ENCODE measurements around the gene CARD14.

CARD14 gene

DNA sequence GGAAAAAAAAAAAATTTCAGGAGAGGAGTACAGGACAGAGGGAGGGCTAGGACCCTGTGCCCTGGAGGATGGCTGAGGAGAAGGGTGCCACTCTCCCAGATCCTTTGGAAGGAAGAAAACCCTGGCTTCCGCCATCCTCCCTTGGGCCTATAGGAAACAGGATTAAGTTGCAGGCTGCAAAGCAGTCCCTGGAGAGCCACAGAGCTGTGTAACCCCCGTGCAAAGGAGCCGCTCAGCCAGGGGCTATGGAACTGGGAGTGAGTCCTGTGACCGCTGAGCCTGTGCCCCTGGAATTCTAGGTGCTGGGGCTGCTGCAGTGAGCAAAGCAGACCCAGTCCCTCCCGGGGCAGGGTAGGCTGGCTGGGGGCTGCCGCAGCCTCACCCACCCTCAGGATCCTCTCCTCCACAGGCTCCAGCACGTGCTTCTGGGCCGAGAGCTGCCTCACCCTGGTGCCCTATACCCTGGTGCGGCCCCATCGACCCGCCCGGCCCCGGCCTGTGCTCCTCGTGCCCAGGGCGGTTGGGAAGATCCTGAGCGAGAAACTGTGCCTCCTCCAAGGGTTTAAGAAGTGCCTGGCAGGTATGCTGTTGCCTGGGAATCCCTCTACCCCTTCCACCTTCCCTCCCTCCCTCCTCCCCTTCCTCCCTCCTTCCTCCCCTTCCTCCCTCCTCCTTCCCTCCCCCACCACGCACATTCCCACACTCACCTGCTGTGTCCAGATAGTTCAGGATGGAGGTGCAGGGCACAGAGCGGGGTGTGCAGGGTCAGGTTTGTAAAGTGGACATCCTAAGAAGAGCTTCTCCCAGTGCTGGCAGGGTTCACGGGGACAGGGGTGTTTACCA lies 35.0 kb downstream of the CARD14 start:
- Histone ChIP-seq H3K27me3 (ENCODE audit: control insufficient read depth, insufficient read depth, low read length) (no peaks in the 10 kb centered on the region), H3K27ac (ENCODE audit: low read length) (no peak overlapping the region), H3K4me3 (ENCODE audit: low read length) (no peak overlapping the region), H3K36me3 (ENCODE audit: control insufficient read depth, low read depth, low read length) (no peaks in the 10 kb centered on the region), H3K4me1 (ENCODE audit: control insufficient read depth, low read depth, low read length) (no peaks in the 10 kb centered on the region), H3K9ac (ENCODE audit: low read length) (no peak overlapping the region), H3K9me3 (ENCODE audit: control insufficient read depth, low read depth, low read length) (no peaks in the 10 kb centered on the region)

DNA sequence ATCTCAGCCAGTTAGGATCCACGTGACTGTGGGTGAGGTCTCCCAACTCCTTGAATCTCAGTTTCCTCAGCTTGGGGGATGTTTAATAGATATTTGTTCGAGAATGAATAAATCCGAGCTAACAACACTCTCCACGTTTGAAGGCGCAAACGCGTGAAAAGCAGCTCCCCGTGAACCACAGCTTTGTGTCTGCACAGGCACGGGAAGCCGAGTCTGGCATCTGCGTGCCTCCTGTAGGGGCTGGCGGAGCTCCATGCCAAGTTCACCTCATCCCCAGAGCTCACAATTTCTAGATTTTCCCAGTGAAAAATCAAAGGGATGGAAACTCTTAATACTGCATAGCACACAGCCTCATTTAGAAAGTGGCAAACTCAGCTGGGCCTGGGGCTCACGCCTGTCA lies 36.0 kb downstream of the CARD14 start:
- H3K36me3 ChIP-seq (ENCODE audit: control insufficient read depth, low read depth, low read length), result no peaks in the 10 kb centered on the region
- H3K4me1 ChIP-seq (ENCODE audit: control insufficient read depth, low read depth, low read length), result no peaks in the 10 kb centered on the region
- no peaks in the 10 kb centered on the region for H3K27me3 ChIP-seq (ENCODE audit: control insufficient read depth, insufficient read depth, low read length)
- H3K9me3 ChIP-seq (ENCODE audit: control insufficient read depth, low read depth, low read length), result no peaks in the 10 kb centered on the region
- no peak overlapping the region for H3K27ac ChIP-seq (ENCODE audit: low read length)
- H3K9ac ChIP-seq (ENCODE audit: low read length), result no peak overlapping the region
- H3K4me3 ChIP-seq (ENCODE audit: low read length), result no peak overlapping the region

DNA sequence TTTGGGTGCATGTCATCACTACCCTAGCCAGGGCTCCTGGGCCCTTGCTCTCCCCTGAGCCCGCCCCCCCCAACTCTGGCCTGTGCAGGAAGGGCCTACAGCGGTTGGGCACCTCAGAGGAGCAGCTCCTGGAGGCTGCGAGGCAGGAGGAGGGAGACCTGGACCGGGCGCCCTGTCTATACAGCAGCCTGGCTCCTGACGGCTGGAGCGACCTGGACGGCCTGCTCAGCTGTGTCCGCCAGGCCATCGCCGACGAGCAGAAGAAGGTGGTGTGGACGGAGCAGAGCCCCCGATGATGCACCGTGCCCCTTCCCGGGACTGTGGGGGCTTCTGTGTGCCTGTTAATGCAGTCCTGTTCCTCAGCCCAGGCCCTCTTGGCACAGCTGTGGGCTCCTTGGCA lies 38.2 kb downstream of the CARD14 start:
- Histone ChIP-seq H3K27me3 (ENCODE audit: control insufficient read depth, insufficient read depth, low read length) (no peaks in the 10 kb centered on the region), H3K9me3 (ENCODE audit: control insufficient read depth, low read depth, low read length) (no peaks in the 10 kb centered on the region), H3K36me3 (ENCODE audit: control insufficient read depth, low read depth, low read length) (no peaks in the 10 kb centered on the region), H3K9ac (ENCODE audit: low read length) (no peak overlapping the region), H3K27ac (ENCODE audit: low read length) (no peak overlapping the region), H3K4me3 (ENCODE audit: low read length) (no peak overlapping the region), H3K4me1 (ENCODE audit: control insufficient read depth, low read depth, low read length) (no peaks in the 10 kb centered on the region)

DNA sequence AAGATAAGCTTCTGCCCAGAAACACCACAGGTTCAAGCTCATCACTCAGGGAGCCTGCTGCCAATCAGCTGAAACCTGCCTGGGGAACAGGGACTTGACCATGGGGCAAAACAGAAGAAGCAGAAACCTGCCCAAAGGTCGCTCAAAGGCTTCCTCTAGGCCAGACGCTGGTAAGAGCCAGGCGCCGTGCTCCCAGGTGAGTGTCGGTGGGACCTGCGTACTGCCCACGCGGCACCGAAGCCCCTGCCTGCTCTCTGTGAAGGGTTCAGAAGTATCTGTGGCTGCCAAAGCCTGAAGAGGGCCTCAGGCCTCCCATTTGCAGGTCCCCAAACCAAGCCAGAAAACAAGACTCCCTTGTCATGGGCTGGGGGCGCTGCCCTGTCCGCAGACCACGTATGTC lies 39.9 kb downstream of the CARD14 start:
- Histone ChIP-seq H3K27me3 (ENCODE audit: control insufficient read depth, insufficient read depth, low read length) (no peaks in the 10 kb centered on the region), H3K9me3 (ENCODE audit: control insufficient read depth, low read depth, low read length) (no peaks in the 10 kb centered on the region), H3K36me3 (ENCODE audit: control insufficient read depth, low read depth, low read length) (peaks cover 4% of the 10 kb centered on the region)

DNA sequence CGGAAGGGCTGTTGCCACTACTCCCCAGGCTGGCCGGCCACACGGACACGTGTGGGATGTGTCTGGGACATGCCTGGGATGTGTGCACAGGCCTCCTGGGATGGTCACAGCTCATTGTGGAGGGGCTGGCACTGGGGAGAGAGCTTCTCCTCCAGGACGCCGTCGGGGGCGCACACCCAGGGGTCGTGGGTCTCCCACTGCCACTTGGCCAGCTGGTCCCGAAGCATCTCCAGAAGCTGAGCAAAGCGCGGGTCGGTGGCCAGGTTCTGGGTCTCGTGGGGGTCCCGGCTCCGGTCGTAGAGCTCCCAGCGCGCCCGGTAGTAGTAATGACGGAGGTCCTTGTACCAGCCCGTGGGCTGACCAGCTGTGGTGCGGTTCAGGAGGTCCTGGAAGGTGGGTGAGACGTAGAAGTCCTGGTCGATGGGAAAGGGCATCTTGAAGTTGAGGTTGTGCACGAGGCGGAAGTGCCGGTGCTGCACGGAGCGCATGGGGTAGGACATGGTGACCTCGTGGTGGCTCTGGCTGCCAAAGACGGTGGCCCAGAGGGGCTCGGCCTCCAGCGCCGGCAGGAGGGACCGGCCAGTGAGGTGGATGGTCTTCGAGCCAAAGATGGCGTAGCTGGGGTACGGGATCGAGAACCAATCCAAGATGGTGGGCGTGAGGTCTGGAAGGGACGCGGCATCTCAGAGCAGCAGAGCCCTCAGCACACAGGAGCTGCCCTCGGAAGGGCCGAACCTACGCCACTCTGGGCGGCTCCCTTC lies 40.7 kb downstream of the CARD14 start:
- H3K27me3 ChIP-seq (ENCODE audit: control insufficient read depth, insufficient read depth, low read length), result no peaks in the 10 kb centered on the region
- no peak overlapping the region for H3K9ac ChIP-seq (ENCODE audit: low read length)
- no peak overlapping the region for H3K4me3 ChIP-seq (ENCODE audit: low read length)
- H3K36me3 ChIP-seq (ENCODE audit: control insufficient read depth, low read depth, low read length), result peaks cover 4% of the 10 kb centered on the region
- H3K9me3 ChIP-seq (ENCODE audit: control insufficient read depth, low read depth, low read length), result no peaks in the 10 kb centered on the region
- H3K4me1 ChIP-seq (ENCODE audit: control insufficient read depth, low read depth, low read length), result no peaks in the 10 kb centered on the region
- no peak overlapping the region for H3K27ac ChIP-seq (ENCODE audit: low read length)

More for the DNA sequence above, 39.9 kb downstream of the CARD14 start:
- H3K4me3 ChIP-seq (ENCODE audit: low read length), result no peak overlapping the region
- H3K27ac ChIP-seq (ENCODE audit: low read length), result no peak overlapping the region
- no peak overlapping the region for H3K9ac ChIP-seq (ENCODE audit: low read length)
- H3K4me1 ChIP-seq (ENCODE audit: control insufficient read depth, low read depth, low read length), result no peaks in the 10 kb centered on the region

DNA sequence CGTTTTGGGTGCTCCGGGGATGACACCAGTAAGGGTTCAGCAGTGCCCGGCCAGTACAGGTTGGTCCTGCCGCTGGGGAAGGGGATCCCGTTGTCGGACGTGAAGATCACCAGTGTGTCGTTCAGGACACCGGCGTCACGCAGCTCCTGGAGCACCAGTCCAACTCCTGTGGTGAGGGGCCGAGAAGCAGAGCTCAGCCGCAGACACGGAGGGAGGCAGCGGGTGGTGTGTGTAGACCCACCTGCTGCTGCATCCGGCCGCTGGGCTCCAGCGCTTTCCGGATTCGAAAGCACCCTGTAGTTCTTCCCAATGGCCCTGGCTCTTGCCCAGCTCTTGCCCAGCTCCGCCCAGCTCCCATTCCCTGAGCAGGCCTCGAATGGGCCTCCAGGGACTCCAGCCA lies 42.3 kb downstream of the CARD14 start:
- no peak overlapping the region for H3K4me3 ChIP-seq (ENCODE audit: low read length)
- H3K4me1 ChIP-seq (ENCODE audit: control insufficient read depth, low read depth, low read length), result no peaks in the 10 kb centered on the region
- H3K27me3 ChIP-seq (ENCODE audit: control insufficient read depth, insufficient read depth, low read length), result no peaks in the 10 kb centered on the region
- no peak overlapping the region for H3K9ac ChIP-seq (ENCODE audit: low read length)
- H3K9me3 ChIP-seq (ENCODE audit: control insufficient read depth, low read depth, low read length), result no peaks in the 10 kb centered on the region
- peaks cover 4% of the 10 kb centered on the region for H3K36me3 ChIP-seq (ENCODE audit: control insufficient read depth, low read depth, low read length)
- no peak overlapping the region for H3K27ac ChIP-seq (ENCODE audit: low read length)

DNA sequence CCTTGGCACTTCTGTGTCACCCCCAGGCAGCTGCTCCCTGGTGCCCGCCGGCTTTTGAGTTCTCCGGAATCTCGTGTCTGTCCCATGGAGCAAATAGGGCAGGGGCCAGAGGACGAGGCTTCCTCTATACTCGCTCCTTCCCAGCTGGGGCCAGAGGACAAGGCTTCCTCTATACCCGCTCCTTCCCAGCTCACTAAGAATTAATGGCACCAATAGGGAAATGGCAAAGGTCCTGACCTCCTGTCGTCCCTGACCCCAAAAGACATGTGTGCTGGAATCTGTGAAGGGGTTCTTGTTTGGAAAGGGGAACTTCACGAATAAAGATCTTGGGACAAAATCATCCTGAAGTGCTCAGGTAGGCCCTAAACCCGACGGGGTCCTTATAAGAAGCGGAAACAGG lies 42.7 kb downstream of the CARD14 start:
- no peak overlapping the region for H3K27ac ChIP-seq (ENCODE audit: low read length)
- H3K36me3 ChIP-seq (ENCODE audit: control insufficient read depth, low read depth, low read length), result peaks cover 4% of the 10 kb centered on the region

DNA sequence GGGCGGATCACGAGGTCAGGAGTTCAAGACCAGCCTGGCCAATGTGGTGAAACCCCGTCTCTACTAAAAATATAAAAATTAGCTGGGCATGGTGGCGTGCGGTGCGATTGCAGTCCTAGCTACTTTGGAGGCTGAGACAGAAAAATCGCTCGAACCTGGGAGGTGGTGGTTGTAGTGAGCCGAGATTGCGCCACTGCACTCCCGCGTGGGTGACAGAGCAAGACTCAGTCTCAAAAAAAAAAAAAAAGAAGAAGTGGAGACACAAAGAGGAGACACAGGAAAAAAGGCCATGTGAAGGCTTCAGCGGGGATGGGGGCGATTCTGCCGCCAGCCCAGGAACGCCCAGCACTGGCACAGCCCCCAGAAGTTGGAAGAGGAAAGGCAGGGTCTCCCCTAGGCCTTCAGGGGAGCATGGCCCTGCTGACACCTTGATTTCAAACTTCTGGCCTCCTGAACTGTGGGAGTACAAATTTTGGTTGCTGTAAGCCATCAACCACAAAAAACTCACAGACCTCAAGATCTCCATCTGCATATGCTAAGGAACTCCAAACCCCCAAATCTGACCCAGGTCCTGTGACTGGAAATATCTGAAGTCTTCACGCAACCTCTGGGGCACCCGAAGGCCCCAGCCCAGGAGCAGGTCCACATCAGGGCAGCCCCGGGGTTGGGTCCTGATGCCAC lies 43.3 kb downstream of the CARD14 start:
- Histone ChIP-seq H3K27me3 (ENCODE audit: control insufficient read depth, insufficient read depth, low read length) (no peaks in the 10 kb centered on the region), H3K4me3 (ENCODE audit: low read length) (no peak overlapping the region), H3K4me1 (ENCODE audit: control insufficient read depth, low read depth, low read length) (no peaks in the 10 kb centered on the region), H3K36me3 (ENCODE audit: control insufficient read depth, low read depth, low read length) (peaks cover 4% of the 10 kb centered on the region), H3K9me3 (ENCODE audit: control insufficient read depth, low read depth, low read length) (no peaks in the 10 kb centered on the region), H3K27ac (ENCODE audit: low read length) (no peak overlapping the region), H3K9ac (ENCODE audit: low read length) (no peak overlapping the region)

More for the DNA sequence above, 42.7 kb downstream of the CARD14 start:
- Histone ChIP-seq H3K27me3 (ENCODE audit: control insufficient read depth, insufficient read depth, low read length) (no peaks in the 10 kb centered on the region), H3K4me3 (ENCODE audit: low read length) (no peak overlapping the region), H3K4me1 (ENCODE audit: control insufficient read depth, low read depth, low read length) (no peaks in the 10 kb centered on the region), H3K9ac (ENCODE audit: low read length) (no peak overlapping the region), H3K9me3 (ENCODE audit: control insufficient read depth, low read depth, low read length) (no peaks in the 10 kb centered on the region)

DNA sequence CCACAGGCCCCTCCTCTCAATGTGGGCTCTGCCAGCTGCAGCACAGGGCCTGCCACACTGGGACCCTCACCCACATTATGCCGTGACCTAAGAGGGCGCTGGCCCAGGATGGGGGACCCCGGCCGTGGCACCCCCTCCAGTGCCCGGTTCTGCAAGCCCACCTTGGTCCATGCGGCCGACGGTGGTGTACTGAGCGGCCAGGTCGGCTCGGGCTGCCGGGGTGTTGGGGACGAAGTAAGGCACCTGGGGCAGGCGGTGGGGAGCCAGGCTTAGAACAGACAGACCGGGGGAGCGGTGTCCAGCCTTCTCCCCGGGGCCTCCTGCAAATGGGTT lies 43.8 kb downstream of the CARD14 start:
- Histone ChIP-seq H3K27me3 (ENCODE audit: control insufficient read depth, insufficient read depth, low read length) (no peaks in the 10 kb centered on the region), H3K4me3 (ENCODE audit: low read length) (no peak overlapping the region), H3K27ac (ENCODE audit: low read length) (no peak overlapping the region), H3K36me3 (ENCODE audit: control insufficient read depth, low read depth, low read length) (peaks cover 4% of the 10 kb centered on the region), H3K4me1 (ENCODE audit: control insufficient read depth, low read depth, low read length) (no peaks in the 10 kb centered on the region), H3K9me3 (ENCODE audit: control insufficient read depth, low read depth, low read length) (no peaks in the 10 kb centered on the region), H3K9ac (ENCODE audit: low read length) (no peak overlapping the region)

DNA sequence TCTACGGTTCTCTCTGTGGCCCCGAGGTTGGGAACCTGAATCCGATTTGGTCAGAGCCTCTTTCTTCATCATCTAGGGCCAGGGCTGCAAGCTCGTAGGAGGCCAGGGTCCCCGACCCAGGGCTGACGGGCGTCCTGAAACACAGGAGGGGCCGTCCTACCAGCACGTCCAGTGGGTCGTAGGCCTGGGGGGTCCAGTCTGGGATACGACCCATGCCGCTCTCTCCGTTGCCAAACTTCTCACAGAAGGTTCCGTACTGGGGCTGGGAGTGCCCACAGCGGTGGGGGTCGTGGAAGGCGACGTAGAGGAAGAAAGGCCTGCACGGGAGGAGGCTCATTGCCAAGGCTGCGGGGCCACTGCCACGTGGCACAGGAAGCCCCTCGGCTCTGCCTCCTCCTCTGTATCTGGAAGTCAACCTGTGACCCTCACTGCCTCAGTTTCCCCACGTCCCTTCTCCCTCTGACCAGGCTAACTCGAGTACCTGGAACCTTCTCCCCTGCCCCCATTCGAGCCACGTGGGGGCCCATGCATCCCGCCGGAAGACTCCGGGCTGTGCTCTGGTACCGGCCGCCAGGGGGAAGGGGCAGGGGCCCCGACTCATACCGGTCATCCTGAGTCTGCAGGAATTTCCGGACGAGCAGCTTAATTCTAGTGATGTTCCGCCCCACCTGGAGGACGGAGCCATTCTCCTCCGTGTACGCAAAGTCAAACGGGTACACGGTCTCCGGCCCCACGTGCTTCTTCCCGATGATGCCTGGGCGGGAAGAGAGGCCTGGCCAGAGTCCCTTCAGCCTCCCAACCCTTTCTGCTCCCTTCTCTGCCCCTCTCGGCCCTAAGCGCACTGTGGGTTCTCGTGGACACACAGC lies 44.4 kb downstream of the CARD14 start:
- Histone ChIP-seq H3K4me1 (ENCODE audit: control insufficient read depth, low read depth, low read length) (no peaks in the 10 kb centered on the region), H3K9ac (ENCODE audit: low read length) (no peak overlapping the region), H3K9me3 (ENCODE audit: control insufficient read depth, low read depth, low read length) (no peaks in the 10 kb centered on the region), H3K36me3 (ENCODE audit: control insufficient read depth, low read depth, low read length) (peaks cover 4% of the 10 kb centered on the region), H3K4me3 (ENCODE audit: low read length) (no peak overlapping the region), H3K27me3 (ENCODE audit: control insufficient read depth, insufficient read depth, low read length) (no peaks in the 10 kb centered on the region), H3K27ac (ENCODE audit: low read length) (no peak overlapping the region)

DNA sequence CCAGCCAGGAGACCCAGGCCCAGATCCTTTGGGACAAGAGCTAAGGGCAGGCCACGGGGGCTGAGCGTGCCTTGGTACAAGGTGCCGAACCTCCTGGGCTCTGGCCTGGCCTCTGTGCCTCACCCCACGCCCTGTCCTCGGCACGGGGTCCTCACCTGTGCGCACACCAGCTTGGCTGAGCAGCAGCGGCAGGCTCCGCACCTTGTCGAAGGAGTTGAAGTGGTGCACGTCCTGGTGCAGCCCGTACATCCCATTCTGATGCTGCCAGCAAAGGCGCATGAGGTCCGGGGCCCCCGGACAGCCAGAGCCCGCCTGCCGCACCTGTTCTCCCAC lies 45.0 kb downstream of the CARD14 start:
- H3K27ac ChIP-seq (ENCODE audit: low read length), result no peak overlapping the region
- H3K9ac ChIP-seq (ENCODE audit: low read length), result no peak overlapping the region
- H3K9me3 ChIP-seq (ENCODE audit: control insufficient read depth, low read depth, low read length), result no peaks in the 10 kb centered on the region
- H3K27me3 ChIP-seq (ENCODE audit: control insufficient read depth, insufficient read depth, low read length), result no peaks in the 10 kb centered on the region
- H3K4me1 ChIP-seq (ENCODE audit: control insufficient read depth, low read depth, low read length), result no peaks in the 10 kb centered on the region
- H3K4me3 ChIP-seq (ENCODE audit: low read length), result no peak overlapping the region
- H3K36me3 ChIP-seq (ENCODE audit: control insufficient read depth, low read depth, low read length), result peaks cover 4% of the 10 kb centered on the region
